Right forelimb (tissue), 1 donor: Measurements from ENCODE around the gene ASPHD2.
"Not testable (repeated sequence)": the region's sequence is repeated elsewhere in the genome, so short reads cannot be mapped to it uniquely, and the experiment has no call there.

Experiments
- DNase-seq: peaks from one replicate; pipeline ENCODE4 v3.0.0-alpha.2; 2018

ASPHD2 gene, protein sequence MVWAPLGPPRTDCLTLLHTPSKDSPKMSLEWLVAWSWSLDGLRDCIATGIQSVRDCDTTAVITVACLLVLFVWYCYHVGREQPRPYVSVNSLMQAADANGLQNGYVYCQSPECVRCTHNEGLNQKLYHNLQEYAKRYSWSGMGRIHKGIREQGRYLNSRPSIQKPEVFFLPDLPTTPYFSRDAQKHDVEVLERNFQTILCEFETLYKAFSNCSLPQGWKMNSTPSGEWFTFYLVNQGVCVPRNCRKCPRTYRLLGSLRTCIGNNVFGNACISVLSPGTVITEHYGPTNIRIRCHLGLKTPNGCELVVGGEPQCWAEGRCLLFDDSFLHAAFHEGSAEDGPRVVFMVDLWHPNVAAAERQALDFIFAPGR

DNA sequence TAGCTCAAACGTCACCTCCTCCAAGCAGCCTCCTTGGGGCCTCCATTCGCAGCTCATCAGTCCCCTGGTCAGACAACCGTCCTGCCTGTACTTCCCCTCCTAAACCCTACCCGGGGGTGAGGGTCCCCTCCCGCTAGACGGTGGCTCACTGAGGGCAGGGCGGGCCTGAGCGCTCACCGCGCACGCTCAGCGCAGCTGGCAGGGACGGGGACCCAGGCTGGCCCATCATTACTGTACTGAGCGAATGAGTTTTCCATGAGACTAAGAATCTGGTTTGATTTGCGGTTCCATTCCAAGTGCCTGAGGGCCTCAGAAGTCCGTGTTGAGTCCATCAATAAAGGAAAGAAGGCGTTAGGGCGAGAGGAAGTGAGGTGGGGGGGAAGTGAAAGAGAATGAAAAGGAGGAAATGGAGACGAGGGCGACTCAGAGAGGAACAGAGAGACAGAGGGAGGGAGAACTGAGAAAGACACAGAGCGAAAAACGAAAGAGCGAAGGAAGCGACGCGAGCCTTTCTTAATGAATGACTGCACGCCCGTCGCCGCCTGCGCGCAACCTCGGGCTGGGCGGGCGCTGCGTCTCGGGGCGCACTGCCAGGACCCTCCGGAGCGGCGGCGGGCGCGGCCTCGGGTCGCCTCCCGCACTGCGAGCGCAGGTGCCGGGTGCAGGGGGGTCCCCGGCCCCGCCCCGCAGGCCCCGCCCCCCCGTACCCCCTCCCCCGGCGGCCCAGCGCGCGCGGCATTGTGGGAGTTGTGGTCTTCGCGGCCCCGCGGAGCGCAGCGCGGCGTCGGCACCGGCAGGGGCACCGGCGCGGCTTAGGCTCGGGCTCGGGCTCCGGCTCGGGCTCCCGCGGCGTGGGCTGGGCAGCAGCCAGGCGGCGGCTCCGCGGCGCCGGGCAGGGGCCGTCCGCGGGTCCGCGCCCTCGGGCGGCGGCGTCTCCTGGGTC lies at the start of gene ASPHD2:
Gene ASPHD2 (plus strand): TSS at position 746 of the 943 bp plus-strand sequence. CDS start 4,356 bp downstream, outside the sequence.
- DNase-seq: peak; percentile 82

DNA sequence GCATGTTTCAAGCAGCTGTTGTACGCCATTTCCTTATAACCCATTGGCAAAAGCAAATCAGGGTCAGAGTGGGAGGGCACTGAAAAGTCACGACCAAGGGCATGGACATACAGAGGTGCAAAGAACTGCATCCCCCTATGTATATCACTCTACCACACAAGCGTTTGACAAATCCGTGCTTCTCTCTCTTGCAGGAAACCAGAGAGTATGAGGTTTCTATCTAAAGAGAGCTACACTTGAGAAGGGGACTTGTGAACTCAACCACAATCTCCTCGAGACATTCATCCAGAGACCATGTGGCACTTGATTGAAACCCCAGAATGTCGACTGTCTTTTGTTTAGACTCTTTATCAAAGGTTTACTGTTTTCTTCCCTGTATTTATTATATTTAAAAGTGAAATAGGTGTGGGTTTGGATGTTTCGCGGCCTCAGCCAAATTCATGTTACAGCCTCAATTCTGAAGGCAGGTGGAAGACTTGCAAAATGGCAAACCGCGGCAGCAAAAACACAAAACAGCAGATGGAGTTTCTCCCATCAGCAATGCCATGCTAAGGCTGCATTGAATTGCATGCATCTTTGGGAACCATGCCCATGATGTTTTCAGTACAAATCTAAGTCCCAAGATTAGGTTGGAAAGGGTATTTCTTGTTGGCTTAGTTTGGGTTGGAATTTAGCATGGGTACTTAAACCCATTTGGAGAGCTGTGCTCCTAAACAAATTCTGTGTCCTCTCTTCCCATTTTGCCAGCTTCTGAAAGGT lies 48.8 kb upstream of the ASPHD2 start:
- no peak for DNase-seq

DNA sequence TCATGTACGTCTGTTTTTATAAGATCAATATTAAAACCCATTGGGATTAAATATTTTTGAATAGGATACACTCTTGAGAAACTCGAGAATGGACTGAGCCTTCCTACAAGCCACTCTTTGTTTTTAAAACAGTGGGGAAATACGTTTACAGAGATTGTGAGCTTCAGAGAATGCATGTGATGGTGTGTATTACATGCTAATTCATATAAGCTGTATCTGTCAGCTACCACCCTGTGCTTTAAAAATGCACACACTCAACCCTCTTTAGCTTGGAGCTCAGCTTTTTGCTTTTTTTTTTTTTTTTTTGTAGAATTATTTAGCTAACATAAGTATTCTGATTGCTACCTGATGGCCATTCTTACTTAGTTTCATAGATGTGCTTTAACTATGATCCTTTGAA lies 46.3 kb upstream of the ASPHD2 start:
- no peak for DNase-seq

DNA sequence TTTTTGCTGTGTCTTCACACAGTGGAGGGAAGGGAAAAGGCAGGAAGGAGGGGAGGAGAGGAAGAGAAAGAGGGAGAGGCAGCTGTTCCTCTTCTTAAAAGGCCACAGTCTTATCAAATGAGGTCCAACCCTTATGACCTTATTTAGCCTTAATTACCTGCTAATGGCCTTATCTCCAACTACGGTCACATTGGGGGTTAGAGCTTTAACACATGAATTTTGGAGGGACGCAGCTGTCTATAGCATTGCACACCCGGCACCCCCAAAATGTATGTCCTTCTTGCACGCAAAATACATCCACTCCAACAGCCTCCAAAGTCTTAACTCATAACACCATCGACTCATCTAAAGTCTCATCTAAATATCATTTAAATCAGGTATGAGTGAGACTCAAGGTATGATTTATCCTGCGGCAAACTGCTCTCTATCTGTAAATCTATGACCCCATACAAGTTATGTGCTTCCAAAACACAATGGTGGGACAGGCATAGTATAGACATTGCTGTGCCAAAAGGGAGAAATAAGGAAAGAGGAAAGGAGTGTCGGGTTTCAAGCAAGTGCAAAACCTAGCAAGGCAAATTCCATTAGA lies 45.0 kb upstream of the ASPHD2 start:
- no peak for DNase-seq

DNA sequence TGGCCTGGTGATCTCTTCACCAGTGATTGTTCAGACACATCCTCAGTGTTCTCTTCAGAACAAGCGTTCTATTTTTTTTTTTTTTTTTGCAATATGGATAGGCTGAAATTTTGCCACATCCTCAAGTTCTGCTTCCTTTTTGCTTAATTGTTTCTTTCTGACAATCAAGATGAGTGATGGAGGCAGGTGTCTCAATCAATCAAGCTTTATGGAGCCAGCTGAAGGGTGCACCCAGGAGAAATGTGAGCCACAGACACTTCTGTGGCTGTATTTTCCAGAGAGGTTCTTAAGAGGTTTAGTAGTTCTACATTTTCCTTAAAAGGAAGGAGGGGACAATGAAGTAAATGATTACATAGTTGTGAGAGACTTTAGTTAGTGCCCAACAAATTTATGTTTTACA lies 43.9 kb upstream of the ASPHD2 start:
- no peak for DNase-seq

DNA sequence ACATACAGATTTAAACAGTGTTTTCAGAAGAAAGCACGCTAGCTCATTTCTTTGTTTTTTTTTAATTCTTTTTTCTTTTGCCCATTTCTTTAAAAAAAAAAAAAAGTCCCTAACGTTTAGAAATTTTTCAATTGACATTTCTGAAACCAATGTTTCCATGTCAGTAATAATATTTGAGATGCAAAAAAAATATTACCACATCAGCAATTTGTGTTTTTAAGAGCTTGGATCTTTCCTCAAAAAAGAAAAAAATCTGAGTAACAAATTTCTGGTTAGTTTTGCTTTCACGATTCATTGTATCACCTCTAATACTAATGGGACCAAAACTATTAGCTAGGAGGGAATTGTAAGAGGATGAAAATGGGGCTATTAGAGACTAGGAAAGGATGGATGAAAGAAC lies 39.9 kb upstream of the ASPHD2 start:
- no peak for DNase-seq

DNA sequence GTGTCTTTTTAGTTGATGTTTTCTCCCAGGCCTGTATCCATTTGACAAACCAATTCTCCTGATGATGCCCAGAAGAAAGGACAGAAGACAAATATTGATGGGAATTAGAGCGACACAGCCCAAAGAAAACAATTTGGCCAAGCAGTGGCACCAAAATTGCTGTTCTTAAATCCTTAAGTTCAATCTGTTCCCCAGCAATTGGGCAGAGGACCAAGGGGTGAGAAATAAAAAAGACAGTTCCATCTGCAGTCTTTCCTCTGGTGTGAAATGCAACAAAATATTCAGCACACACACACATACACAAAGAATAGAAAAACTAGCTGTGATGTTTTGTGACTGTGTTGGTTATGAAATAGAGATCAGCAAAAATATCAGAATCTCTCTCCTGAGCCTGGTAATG lies 38.0 kb upstream of the ASPHD2 start:
- DNase-seq: no peak

DNA sequence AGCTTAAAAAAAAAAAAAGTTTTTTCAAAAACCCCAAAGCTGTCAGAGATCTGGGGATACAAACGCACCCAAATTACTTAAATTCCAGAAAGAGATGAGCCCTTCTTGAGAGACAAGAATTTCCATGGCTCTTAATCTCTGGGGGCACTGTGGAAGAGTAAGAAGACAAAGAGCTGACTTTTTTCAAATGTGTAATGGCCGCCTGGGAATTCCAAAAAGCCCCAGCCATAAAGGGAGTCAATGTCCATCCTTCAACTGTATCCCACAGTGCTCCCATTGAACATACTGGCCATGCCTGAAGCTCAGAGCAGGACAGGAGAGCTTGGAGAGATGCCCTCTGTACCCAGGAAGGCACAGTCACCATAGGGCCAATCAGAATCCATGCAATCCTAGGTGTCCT lies 37.4 kb upstream of the ASPHD2 start:
- no peak for DNase-seq

DNA sequence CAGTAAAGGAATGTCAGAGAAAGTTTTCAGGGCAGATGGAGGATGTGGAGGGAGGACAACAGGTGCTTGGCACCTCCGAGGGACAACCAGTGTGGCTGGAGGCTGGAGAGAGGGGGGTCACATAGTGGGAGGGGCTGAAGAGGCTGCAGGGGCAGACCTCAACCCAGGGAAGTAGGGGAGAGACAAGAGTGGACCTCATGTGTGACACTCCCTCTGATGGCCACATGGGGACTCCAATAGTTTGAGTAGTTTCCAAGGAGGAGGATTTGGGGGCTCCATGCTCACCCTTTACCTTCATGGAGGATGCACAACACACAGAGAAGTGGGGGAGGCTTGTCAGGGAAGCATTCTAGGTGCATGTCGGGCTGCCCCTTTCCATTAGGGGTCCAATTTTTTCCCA lies 35.1 kb upstream of the ASPHD2 start:
- no peak for DNase-seq

DNA sequence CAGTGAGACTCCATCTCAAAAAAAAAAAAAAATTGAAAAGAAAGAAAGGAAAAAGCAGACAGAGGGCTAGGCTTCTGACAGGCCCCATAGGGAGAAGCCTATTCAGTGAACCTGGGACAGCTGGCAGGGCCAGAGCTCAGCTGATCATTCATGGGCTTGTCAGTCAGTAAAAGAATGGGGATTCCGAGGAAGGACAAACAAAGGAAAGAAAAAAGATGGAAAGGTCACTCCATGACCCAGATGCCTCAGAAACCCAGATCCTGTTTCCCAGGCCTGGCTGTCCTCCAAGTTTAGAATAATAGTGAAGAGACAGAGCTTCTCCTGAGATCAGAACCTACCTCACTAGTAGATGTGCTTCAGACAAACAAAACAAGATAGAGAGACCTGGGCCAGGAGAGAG lies 34.3 kb upstream of the ASPHD2 start:
- DNase-seq: no peak

DNA sequence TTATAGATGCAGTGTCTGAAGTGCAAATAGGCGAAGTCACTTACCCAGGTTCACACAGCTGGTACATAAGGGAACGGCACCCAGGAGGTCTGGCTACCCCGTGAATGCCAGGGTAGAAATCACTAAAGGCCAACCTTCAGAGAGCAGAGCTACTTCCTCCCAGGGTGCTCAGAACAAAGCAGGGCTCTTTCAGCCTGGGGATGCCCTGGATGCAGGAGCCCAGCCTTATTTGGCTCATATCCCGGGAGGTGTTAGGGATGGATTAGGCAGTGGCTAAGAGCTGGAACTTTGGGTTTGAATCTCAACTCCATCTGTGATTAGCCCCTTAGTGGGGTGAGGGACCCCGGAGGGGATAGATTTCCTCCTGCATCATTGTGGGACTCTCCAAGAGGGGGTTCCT lies 33.1 kb upstream of the ASPHD2 start:
- no peak for DNase-seq

DNA sequence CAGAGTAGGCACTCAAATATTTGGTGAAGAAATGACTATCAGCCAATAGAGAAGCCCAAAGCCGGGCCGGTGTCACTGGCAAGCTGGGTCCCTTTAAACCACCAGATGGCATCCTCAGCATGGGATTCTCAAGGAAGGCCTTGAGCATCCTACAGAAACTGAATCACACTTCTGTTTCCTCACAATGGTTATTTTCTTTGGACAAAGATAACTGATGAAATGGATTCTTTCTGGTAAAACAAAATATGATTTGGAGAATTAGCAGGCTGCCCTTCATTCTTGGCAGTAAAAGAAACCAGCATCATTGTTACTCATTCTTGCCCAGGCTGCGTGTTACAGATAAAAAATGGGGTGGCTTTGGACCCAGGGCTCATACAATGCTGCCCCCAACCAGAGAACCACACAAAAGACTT lies 30.3 kb upstream of the ASPHD2 start:
- DNase-seq: no peak

DNA sequence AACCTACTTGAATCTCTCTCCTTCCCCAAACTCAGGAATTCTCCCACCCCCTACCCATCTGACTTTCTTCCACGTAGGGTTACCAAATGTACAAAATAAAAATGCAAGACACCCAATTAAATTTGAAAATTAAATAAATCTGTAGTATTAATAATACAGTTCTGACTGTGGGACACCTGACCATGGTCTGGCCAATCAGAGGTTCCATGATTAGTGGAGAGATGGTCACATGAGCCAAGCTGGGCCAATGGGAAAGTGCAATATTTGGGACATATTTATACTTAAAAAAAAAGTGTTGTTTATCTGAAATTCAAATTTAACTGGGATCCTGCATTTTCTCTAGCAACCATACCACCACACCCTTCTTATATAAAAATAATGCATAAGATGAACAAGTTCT lies 29.8 kb upstream of the ASPHD2 start:
- no peak for DNase-seq

DNA sequence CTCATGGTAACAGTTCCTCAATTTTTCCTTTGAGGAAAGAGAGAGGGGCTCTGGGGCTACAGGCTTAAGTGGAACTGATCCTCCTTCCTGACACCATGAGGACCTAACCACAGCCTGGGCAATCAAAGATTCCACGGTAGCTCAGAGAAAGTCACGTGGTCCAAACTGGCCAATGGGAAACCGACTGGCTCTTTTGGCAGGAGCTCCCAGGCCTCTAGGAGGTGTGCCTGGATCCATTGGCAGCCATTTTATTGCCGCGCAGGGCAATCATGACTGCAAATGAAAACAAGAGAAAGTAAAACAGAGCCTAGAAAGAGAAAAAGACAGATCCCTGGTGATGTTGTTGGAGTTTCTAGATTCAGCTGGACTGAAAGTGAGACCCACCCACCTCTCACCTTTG lies 27.3 kb upstream of the ASPHD2 start:
- DNase-seq: no peak

DNA sequence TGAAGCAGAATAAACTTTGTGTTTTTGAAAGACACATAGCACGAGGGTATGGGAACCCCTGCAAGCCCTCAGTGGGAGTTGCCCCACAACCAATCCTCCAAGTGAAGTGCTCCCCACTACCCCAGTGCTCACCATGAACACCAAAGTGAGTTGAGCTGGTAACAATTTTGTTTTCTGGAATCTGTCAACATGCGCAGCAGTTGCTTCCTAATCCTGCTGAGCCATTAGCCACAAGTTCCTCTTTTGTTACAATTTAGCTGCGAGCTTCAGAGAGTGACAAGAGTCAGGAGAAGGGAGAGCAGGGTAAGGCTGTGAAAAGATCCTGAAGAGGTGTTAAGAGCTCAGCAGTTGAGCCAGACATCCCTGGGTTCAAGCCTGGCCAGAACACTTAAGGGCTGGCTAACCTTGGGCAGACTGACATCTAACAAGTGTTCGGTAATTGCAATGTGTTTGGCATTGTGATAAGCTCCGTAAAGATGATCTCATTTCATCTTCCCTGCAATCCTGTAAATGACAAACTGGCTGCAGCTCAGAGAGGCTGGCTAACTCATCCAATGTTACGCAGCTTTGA lies 24.1 kb upstream of the ASPHD2 start:
- DNase-seq: no peak

DNA sequence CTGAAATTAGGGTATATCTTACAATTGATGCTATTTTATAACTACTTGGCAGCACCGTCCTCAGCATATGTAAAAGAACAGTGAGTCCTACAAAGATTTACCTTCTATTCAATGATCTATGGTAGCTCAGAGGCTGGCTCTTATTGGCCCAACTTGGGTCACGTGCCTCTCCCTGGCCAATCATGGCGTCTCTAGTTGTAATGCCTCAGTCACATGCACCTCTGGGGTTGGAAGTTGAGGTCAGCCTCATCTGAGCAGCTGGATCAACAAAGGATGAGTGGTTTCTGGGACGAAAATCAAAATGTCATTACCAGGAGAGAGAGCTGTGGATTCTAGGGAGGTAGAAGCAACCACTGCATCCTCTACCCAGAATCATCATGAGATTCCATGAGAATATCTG lies 22.9 kb upstream of the ASPHD2 start:
- no peak for DNase-seq

DNA sequence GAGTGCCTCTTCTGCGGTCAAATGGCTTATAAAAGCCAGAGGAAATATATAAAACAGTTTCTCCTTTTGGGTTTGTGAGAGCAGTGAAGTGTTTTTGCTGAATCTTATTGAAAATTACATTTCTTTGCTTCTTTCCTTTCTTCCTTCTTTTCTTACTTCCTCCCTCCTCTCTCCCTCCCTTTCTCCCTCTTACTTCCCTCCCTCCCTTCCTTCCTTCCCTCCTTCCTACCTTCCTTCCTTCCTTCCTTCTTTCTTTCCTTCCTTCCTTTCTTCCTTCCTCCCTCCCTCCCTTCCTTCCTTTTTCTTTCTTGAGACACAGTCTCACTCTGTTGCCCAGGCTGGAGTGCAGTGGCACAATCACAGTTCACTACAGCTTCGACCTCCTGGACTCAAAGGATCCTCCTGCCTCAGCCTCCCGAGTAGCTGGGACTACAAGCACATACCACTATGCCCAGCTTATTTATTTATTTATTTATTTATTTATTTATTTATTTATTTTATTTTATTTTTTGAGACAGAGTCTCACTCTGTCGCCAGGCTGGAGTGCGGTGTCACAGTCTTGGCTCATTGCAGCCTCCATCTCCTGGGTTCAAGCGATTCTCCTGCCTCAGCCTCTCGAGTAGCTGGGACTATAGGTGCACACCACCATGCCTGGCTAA lies 20.4 kb upstream of the ASPHD2 start:
- not testable (repeated sequence) for DNase-seq

DNA sequence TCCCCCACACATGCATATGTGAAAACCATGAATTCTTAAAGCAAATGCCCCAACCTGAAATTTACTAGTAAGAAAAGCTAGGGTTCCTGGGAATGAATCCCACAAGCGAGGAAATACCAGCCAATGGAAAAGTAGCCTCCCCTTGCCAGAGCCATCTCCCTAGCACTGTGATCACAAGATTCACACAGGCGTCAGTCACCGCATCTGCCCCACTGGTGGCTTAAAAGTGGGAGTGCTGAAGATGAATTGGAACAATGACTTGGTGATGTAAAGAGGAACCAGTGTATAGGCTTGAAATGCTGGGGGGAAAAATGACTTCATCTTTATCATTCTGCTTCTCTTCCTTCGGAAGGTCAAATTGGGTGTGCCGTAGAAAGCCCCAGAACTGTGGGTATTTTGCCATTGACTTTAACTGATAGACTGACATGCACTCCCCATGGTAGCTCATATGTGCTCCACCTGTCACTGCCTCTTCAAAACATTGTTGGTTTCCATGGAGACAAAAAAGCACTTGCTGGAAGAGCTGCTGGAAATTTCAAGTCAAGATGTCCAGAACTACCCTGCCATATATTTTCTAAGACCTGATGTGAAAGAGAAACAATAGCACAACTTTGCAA lies 19.2 kb upstream of the ASPHD2 start:
- DNase-seq: no peak

DNA sequence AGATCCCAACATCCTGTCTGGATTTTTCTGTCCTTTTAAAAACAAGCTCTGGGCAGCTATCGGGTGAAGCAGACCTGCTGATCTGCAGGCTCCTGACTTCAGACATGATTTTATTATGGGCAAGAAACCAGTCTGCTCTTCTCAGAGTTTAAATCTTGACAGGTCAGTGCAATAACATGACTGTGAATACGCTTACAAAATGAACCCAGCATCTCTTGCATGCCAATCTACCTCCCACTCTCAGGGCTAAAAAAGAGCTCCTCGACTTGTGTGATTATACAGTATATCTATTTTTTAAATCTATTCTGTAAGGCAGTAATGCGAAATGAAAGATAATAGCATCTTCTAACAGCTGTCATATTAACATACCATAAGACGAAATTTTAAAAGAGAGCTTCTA lies 18.7 kb upstream of the ASPHD2 start:
- no peak for DNase-seq

DNA sequence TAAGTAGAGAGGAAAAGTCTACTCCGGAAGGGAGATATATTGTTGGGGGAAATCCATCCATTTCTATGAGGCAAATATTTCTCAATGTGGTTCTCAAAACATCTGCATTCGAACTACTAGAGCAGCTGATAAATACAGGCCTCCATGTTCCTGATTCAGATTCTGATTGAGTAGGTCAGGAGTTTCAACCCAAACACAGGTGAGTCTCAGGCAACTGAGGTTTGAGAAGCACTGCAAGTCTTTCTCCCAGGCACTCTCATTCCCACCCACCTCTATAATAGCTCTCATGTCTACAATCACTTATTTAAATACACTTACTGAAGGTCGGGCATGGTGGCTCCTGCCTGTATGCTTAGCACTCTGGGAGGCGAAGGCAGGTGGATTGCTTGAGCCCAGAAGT lies 14.7 kb upstream of the ASPHD2 start:
- no peak for DNase-seq

DNA sequence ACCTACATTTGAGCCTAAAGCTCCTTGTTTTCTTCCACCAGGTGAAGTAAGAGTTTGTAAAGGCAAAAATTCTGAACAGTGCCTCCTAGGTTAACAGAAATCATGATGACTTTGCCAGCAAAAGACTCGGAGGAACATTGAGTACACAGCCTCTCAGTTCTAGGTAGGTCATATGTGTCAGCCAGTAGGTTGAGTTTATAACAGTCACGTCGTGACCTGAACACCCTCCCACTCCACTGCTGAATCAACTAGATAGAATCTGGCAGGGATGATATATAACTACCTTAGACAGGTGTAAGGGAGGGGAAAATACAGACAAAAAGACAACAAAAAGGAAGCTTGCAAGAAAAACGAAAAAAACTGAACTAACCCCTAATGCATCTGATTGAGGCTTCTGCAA lies 12.8 kb upstream of the ASPHD2 start:
- DNase-seq: no peak
